Keratinocyte (primary cell): ENCODE data around the gene NPIPA1.
"Not testable (repeated sequence)": the region's sequence is repeated elsewhere in the genome, so short reads cannot be mapped to it uniquely, and the experiment has no call there.

ENCODE experiments used
- CTCF ChIP-seq, 3 experiments: IDR thresholded peaks in 1 of 3; conservative IDR thresholded peaks in 1 of 3; optimal IDR thresholded peaks in 1 of 3; 2 replicates in 2 of 3; 3 replicates in 1 of 3; pipeline versions ENCODE3 to v1.5.1; 2011; ENCODE audit warnings: low read length in 3 of 3, mild to moderate bottlenecking in 3 of 3, moderate library complexity in 2 of 3, control low read depth in 1 of 3, inconsistent platforms in 1 of 3; ENCODE audit not compliant: insufficient read depth in 2 of 3; ENCODE audit errors: extremely low read depth in 1 of 3
- EZH2 ChIP-seq: IDR thresholded peaks from one replicate; pipeline ENCODE4 v1.6.1; 2012; ENCODE audit warnings: inconsistent platforms, mild to moderate bottlenecking, low read length, moderate library complexity

DNA sequence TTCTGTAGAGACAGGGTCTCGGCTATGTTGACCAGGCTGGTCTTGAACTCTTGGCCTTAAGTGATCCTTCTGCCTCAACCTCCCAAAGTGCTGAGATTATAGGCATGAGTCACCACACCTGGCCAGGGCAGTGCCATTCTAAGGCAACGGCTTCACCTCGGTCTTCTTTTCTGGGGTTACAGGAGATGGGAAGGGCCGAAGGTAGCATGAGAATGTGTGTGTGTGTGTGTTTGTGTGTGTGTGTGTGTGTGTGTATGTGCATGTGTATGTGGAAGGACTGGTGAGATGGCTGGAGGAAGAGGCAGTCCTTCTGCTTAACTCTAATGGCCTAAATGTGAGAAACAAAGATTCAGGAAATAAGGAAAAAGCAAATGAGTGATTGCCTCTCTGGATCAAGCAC lies 39.1 kb upstream of the NPIPA1 start:
- TF ChIP-seq CTCF (optimal IDR thresholded peaks at IDR 0.05 in 1 of 3, IDR thresholded peaks at IDR 0.05 in 1 of 3, conservative IDR thresholded peaks at IDR 0.05 in 1 of 3; ENCODE audit: extremely low read depth in 1 of 3, insufficient read depth in 2 of 3, low read length in 3 of 3); EZH2: not testable (repeated sequence)
